Measurements from ENCODE around the gene ENGASE. TPM values are rescaled to one million over a fixed set of nuclear protein-coding genes. Genes with fewer than 3 reads are reported as not detected.
"Not testable (repeated sequence)": the region's sequence is repeated elsewhere in the genome, so short reads cannot be mapped to it uniquely, and the experiment has no call there.

ENGASE gene
- polyA plus RNA-seq, 4 donors, result 11.4 to 35.0 (median 21.7) TPM

DNA sequence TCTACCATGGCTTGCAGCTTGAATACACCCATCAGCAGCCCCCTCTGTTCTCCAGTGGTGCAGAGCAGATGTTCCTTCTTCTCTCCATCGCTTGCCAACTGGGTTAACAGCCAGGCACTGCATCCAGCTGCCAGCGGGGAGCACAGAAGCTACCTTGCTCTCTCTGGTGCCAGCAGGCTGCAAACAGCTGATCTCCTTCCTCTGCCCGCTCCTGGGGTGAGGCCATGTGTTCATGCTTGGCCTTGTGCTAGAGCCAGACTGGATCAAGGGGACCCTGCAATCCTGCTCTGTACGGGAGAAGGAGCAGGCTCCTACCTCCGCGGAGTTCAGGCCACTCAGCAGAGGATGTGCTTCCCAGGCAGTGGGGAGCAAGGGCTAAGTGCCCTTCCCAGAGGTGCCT is 24.1 kb upstream of the ENGASE start:
- DNase-seq (ENCODE audit: low read depth in 4 of 4, low spot score in 2 of 4), result no peak

DNA sequence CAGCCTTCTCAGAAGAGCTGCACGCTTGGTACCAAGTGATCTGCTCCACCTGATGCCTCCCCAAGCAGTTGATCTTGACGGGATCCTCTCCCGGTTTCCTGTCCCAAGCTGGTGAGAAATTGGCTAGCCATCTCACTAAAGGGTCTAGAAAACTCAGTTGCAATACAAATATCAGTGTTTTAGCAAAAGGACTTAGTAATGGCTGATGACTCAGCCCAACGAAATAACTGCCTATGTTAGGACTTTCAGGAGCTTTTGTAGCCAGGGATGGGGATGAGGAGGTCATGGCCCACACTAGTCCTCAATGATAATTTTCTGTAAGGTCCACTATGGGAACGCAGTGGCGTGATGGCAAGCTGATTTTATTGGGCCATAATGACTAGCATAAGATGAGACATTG is 23.3 kb upstream of the ENGASE start:
- DNase-seq (ENCODE audit: low read depth in 4 of 4, low spot score in 2 of 4), result no peak

DNA sequence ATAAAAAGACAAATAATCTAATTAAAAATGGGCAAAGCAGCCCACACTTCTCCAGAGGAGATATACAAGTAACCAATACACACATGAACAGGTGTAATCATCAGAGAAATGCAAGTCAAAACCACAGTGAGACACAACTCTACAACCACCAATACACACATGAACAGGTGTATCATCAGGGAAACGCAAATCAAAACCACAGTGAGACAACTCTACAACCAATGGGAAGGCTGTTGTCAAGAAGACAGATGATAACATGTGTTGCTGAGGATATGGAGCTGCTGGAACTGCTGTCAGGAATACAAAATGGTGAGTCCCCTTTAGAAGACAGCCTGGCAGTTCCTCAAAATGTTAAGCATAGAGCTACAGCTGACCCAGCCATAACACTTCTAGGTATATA is 22.5 kb upstream of the ENGASE start:
- no peak for DNase-seq (ENCODE audit: low read depth in 4 of 4, low spot score in 2 of 4)

DNA sequence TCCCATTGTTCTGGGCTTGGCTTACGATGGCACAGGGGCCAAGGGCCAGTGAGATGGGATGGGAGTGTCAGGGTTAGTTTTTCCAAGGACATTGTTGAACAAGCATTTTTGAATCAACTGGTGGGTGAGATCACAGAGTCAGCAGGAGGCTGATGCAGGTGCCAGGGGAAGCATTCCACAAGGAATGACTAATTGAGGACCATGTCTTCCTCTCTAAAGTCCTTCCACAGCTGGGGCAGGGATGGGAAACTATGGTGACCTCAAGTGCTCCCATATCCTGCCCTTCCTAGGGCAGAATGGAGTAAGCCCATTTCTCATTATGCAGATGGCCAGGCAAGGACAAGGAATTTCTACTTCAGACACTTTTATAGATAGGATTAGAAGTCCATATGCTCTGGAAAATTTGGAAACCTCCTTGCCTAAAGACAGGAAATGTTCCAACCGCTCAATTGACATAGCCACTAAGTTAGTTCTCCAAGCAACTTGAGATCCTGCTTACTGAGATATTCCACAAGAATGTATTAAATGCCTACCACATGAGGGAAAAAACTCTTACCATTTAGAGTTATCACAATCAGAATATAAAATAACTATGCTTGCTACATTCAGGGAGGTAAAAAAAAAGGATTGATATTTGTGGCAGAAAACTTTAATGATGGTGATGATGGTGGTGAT is 21.2 kb upstream of the ENGASE start:
- no peak for DNase-seq (ENCODE audit: low read depth in 4 of 4, low spot score in 2 of 4)

DNA sequence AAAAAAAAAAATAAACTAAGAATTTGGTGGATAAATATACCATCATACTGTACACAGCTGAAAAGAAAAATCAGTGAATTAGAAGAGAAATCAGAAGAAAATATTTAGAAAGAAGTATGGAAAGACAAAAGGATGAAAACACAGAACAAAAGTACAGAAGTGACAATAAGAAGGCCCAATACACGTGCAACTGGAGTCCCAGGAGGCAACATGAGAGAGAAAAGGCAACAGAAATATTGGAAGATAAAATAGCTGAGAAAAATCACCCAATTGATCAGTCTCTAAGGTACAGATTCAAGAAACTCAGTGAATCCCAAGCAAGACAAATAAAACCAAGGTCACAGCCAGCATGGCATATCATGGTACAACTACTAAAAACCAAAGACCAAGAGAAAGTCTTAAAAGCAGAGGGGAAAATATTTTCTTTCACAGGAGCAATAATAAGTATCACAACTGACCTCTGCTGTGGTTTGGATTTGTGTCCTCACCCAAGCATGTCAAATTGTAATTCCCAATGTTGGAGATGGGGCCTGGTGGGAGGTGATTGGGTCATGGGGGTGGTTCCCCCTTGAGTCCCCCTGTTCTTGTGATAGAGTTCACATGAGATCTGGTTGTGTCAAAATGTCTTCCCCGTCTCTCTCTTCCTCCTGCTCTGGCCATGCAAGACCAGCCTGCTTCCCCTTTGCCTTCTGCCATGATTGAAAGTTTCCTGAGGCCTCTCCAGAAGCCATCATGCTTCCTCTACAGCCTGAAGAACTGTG is 20.2 kb upstream of the ENGASE start:
- no peak for DNase-seq (ENCODE audit: low read depth in 4 of 4, low spot score in 2 of 4)

DNA sequence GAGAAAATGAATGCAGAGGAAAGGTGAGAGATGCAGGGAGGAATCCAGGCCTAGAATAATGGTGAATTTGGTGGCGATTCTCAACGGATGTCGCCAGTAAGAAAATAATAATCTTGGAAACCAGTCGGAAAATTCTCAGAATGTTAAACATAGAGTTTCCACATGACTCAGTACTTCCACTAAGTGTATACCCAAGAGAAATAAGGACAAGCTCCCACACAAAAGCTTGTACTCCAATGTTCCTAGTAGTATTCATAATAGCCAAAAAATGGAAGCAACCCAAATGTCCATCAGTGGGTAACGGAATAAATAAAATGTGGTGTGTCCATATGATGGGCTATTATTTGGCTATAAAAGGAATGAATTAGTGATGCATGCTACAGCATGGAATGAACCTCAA is 19.4 kb upstream of the ENGASE start:
- no peak for DNase-seq (ENCODE audit: low read depth in 4 of 4, low spot score in 2 of 4)

- no peak for DNase-seq (ENCODE audit: low read depth in 4 of 4, low spot score in 2 of 4)
Measured at GRCh38 chr17:79057737-79058385, 16.8 kb upstream of the ENGASE start.

DNA sequence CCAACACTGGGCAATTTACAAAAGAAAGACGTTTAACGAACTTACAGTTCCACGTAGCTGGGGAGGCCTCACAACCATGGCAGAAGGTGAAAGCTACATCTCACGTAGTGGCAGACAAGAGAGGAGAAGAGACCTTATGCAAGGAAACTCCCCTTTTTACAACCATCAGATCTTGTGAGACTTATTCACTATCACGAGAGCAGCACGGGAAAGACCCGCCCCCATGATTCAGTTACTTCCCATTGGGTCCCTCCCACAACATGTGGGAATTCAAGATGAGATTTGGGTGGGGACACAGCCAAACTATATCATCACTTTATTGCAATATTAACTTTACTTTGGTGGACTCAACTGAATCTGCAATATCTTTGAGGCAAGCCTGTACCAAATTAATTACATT is 11.9 kb upstream of the ENGASE start:
- DNase-seq (ENCODE audit: low read depth in 4 of 4, low spot score in 2 of 4), result no peak

GRCh38 chr17:79064026-79064425 is 10.6 kb upstream of the ENGASE start:
- no peak for DNase-seq (ENCODE audit: low read depth in 4 of 4, low spot score in 2 of 4)

GRCh38 chr17:79065105-79065670 is 9.4 kb upstream of the ENGASE start:
- DNase-seq (ENCODE audit: low read depth in 4 of 4, low spot score in 2 of 4), result no peak

DNA sequence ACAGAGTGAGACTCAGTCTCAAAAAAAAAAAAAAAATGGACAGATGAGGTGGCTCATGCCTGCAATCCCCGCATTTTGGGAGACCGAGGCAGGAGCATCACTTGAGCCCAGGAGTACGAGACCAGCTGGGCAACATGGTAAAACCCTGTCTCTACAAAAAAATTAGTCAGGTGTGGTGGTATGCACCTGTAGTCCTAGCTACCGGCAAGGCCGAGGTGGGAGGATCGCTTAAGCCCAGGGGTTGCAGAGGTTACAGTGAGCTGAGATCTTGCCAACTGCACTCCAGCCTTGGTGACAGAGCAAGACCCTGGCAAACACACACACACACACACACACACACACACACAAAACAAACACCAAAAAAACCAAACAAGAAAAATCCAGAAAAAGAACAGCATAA is 7.7 kb upstream of the ENGASE start:
- DNase-seq (ENCODE audit: low read depth in 4 of 4, low spot score in 2 of 4), result no peak

- DNase-seq (ENCODE audit: low read depth in 4 of 4, low spot score in 2 of 4), result no peak
Measured at GRCh38 chr17:79070266-79070880, 4.3 kb upstream of the ENGASE start.

GRCh38 chr17:79071161-79071740 is 3.4 kb upstream of the ENGASE start:
- no peak for DNase-seq (ENCODE audit: low read depth in 4 of 4, low spot score in 2 of 4)

DNA sequence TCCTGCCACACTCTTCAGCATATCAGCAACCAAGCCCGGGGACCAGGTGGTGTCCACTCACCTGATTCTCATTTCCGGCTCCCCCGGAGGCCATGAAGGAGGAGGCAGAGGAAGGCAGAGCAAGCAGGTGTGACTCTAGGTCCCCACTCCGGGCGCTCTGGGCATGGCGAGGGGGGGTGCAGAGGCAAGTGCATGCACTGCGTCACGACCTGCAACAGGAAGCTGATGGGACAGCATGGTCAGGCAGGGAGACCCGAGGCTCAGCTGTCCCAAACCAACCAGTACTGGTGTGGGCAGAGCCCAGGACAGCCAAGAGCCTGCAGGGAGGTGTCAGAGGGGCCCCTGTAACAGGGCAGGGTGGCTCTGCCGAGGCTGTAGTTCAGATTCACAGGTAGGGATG is 2.1 kb upstream of the ENGASE start:
- DNase-seq (ENCODE audit: low read depth in 4 of 4, low spot score in 2 of 4), result no peak

- no peak for DNase-seq (ENCODE audit: low read depth in 4 of 4, low spot score in 2 of 4)
Measured at GRCh38 chr17:79073016-79073705, 1.5 kb upstream of the ENGASE start.

DNA sequence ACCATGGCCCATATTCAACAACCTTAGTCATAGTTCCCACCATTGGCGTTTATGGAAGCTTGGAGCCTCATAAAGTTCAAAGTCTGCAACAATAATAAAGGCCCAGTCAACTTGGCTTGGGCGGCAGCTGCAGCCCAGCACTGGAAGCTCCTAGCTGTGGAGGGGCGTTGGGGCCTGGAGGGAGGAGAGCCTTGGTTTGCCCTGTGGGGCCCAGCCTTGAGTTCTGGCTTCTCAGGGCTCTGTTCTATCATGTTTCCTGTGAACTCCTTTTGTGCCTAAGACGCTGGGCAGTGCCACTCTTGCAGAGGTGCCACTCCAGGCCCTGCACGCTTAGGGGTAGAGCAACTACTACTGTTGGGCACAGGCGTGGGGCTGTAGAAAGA is 927 bp upstream of the ENGASE start:
- no peak for DNase-seq (ENCODE audit: low read depth in 4 of 4, low spot score in 2 of 4)

DNA sequence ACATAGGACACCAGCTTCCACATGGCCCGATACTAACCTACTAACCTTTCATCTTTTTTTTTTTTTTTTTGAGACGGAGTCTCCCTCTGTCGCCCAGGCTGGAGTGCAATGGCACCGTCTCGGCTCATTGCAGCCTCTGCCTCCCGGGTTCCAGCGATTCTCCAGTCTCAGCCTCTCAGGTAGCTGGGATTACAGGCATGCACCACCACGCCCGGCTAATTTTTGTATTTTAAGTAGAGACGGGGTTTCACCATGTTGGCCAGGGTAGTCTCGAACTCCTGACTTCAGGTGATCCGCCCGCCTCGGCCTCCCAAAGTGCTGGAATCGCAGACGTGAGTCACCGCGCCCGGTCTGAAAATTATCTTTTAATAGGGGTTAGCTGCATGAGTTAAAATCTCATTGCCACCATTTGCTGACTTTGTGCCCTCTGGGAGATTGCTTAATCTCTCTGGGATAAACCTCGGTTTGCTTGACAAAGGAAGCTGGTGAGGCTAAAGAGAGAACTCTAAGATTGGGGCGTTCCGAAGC is 439 bp upstream of the ENGASE start:
- not testable (repeated sequence) for DNase-seq (ENCODE audit: low read depth in 4 of 4, low spot score in 2 of 4)

GRCh38 chr17:79075446-79075750 is 774 bp downstream of the ENGASE start:
- no peak for DNase-seq (ENCODE audit: low read depth in 4 of 4, low spot score in 2 of 4)

DNA sequence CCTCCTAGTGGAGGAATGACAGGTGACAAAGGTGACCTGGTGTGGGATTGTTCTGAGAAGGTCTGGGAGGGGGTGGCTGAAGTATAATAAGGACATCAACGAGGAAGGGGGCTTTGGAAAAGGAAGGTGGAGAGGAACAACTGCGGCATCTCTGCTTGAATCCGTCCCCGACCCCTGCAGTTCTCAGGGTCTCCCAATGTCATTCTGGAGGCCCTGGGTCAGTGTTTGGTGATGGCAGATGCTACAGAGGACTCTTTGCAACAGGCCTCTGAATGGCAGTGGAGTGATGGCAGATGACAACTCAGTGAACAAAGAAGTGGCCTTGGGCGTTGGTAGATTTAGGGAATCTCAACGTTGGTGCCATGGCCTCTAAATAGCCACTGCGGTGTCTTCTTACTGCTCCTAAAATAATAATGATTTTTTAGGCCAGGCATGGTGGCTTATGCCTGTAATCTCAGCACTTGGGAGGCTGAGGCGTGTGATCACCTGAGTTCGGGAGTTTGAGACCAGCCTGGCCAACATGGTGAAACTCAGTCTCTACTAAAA is 1.3 kb downstream of the ENGASE start:
- DNase-seq (ENCODE audit: low read depth in 4 of 4, low spot score in 2 of 4), result no peak

DNA sequence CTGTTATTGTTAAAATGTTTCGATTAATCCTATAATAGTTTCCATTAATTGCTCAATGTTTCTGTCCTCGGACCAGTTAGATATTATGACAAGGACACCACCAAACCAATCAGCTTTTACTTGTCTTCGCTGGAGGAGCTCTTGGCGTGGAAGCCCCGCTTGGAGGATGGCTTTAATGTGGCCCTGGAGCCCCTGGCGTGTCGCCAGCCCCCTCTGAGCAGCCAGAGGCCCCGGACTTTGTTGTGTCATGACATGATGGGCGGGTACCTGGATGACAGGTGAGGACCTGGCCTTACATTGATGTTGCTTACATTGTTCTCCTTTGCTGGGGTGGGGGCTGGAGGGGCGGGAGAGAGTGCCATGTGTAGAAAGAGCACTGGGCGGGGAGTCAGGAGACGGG is 3.0 kb downstream of the ENGASE start:
- no peak for DNase-seq (ENCODE audit: low read depth in 4 of 4, low spot score in 2 of 4)
